Measurements from ENCODE around the gene SORL1.

Gene SORL1

GRCh38 chr11:121589946-121590537 lies 137.9 kb downstream of the SORL1 start:
- DNase-seq: peak; percentile 90

DNA sequence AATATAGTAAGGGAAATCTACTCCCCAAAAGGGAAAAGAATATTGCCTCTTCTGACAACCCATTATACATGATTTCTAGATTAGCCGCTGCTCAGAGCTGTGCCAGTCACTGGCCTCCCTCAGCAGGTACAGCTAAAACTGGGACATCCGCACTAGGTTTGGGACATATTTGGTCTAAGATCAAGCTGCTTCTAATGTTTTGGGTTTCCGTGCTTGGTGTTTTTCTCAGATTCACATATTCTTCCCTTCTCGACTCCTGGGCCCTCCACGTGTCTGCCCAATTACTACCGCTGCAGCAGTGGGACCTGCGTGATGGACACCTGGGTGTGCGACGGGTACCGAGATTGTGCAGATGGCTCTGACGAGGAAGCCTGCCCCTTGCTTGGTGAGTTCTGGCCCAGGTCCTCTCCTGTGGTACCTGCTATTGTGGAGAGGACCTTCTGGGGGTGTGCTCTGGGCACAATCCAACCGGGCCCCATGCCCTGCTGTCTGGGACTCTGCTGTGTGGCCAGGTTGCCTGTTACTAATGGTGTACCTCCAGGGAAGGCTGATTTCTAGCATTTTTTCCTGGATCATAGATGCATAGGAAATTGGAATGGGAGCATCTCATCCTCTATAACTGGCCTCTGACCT lies 138.8 kb downstream of the SORL1 start:
- DNase-seq: no peak

DNA sequence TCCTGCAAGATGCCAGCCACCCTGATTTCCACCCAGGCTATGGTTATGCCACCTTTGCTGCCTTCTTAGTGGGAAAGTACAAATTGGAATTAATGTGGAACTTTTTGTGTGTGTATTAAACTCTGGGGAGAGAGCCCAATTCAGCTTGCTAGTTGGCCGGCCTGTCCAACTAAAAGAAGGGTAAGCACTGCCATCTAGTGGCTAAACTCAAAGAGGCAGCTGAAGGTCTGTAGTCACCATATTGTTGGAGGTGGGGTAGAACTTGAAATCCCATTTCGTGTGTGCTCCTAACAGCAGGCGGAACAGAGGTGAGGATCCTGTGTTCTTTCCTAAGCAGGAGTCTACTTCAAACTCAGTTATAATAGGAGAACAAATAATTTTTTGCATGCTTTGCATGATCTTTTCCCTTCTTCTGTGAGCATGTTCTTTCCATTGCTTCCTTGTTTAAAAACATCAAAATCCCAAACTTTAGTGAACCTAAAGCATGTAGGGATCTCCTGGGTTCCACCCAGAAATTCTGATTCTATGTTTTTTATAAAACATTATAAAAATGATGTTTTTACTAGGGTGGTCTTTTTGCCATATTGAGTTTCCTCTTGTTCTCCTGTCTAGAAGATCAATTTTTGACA lies 139.4 kb downstream of the SORL1 start:
- DNase-seq: peak; percentile 77

DNA sequence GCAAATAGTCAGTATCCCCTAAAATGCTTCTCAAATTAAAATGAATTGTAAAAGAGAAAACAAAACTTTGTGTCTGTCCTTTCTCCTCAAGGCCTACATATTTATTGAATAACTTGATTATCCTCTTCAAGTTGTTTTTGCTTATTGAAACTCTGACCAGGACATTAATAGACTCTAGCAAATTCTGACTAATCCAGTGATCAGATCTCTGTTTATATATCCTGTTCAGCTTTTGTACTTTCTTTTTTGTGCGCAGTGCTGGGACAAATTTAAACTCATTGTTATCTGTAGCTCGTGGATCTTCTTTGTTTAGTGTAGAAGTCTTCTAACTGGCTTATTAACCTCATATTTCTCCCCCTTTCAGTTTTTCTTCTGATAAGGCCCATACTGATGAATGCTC lies 140.6 kb downstream of the SORL1 start:
- DNase-seq: no peak

DNA sequence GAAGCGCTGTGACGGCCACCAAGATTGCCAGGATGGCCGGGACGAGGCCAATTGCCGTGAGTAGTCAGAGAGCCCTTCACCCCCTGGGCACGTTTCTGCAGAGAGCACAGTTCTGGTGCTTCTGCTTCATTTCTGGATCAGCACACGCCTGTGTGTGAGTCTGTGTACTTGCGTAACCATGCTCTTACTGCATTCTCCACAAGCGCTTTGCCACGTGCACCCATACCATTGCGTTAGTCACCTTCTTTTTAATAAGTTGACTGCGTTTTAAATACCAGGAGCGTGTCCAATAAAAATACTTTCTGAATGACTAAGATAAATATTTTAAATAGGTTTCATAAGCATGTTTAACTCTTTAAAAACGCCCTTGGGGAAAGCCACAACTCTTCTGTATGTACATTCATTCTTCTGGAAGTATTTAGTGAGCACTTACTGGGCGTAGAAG lies 143.6 kb downstream of the SORL1 start:
- DNase-seq: peak; percentile 30

- DNase-seq: no peak
These were observed 144.4 kb downstream of the SORL1 start for GRCh38 chr11:121596195-121597155.

DNA sequence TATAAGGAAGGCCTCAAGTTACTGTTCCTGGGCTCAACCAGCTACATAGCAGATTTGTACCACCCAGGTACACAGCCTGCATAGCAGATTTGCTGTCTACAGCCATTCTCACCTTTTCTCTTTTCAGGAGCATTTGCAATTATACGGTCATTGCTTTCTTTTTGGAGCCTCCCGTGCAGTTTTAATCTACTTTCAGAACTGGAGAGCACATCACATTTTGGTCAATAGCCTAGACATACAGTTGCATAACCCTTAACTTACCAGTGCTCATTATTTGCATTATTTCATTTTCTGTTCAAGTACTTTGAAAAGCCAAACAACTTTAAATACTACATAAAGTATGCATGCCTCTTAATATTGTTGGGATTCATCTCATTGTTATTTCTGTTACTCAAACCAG lies 151.2 kb downstream of the SORL1 start:
- no peak for DNase-seq

DNA sequence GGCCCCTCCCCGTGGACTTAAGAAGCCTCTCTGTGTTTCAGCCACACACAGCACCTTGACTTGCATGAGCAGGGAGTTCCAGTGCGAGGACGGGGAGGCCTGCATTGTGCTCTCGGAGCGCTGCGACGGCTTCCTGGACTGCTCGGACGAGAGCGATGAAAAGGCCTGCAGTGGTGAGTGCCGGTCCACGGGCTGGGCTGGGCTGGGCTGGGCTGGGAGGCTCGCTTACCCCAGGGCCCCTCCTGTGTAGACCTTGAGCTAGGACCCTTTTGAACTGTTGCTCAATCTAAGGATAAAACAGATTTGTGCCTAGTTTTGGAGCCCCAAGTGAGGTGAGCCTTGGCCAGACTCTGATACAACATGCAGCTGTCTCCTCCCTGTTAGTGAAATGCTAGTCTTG lies 152.0 kb downstream of the SORL1 start:
- DNase-seq: no peak

DNA sequence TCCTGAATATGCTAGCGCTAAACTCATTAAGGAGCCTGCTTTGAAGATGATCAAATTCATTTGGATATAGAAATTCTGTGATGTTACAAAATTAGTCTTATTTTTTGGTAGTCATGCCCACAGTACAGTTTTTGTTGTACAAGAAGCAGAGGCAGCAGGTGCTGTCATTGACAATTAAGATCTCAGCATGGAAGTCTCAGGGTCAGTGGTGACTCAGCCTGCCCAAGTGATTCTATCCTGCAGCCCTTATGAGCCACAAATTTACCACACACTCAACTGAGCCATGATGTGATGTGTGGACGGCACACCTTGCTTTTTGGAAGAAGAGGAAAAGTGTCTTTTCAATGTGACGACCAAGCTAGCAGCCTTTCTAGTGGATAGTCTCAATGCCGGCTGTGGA lies 154.2 kb downstream of the SORL1 start:
- no peak for DNase-seq

- DNase-seq: no peak
These were observed 155.2 kb downstream of the SORL1 start for GRCh38 chr11:121607341-121607740.

- DNase-seq: no peak
These were observed 156.5 kb downstream of the SORL1 start for GRCh38 chr11:121608545-121609098.

DNA sequence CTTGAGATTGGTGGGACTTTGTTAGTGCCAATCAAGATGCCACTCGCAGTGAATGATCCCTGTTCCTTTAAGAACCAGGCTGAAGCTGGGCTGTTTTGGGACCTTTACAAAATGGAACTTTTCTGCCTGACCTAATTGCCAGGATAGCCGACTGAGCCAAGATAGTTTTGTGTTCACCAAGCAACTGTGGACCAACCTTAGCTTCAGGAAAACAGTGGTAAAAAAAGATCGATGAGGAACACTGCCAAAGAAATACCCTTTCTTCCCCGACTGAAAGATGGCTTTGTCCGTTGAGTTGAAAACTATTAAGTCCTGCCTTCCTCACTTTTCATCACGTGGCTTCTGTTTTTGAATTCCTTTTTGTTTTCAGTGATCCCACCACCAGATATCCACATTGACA lies 158.6 kb downstream of the SORL1 start:
- DNase-seq: no peak

GRCh38 chr11:121611242-121611641 lies 159.1 kb downstream of the SORL1 start:
- DNase-seq: no peak

DNA sequence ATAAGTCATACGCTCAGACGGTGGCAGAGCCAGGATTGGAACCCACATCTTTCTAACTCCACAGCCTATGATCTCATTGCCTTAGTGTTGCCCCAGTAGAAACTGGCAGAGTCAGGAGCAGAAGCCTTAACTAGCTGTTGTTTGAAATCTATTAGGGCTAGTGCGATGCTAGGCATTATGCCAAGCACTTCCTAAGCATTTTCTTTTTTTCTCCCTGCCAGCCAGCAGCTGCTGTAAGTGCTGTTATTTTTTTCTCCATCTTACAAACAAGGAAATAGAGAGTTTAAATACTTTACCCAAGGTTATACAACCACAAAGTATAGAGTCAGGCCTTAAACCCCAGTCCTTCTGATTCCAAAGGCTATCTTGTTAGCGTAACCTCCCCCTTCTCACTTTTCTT lies 161.6 kb downstream of the SORL1 start:
- no peak for DNase-seq

GRCh38 chr11:121614636-121615240 lies 162.6 kb downstream of the SORL1 start:
- DNase-seq: peak; percentile 14

DNA sequence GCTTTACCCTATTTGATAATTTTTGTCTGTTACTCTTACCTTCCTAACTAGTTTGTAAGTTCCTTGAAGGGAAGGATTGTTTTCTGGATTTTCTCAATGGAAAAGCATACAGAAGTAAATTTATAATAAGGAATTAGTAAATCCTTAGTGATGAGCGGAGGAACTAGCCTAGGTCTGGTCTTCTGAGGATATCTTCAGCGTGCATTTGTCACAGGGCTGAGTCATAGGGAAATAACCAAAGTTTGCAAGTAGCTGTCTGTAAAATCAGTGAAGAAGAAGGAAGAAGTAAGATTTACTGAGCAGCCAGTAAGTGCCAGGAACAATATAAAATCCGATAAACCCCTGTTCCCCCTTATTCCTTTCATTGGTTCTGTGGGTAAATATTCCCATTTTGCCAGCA lies 163.4 kb downstream of the SORL1 start:
- DNase-seq: peak; percentile 69

GRCh38 chr11:121618516-121618915 lies 166.4 kb downstream of the SORL1 start:
- no peak for DNase-seq

DNA sequence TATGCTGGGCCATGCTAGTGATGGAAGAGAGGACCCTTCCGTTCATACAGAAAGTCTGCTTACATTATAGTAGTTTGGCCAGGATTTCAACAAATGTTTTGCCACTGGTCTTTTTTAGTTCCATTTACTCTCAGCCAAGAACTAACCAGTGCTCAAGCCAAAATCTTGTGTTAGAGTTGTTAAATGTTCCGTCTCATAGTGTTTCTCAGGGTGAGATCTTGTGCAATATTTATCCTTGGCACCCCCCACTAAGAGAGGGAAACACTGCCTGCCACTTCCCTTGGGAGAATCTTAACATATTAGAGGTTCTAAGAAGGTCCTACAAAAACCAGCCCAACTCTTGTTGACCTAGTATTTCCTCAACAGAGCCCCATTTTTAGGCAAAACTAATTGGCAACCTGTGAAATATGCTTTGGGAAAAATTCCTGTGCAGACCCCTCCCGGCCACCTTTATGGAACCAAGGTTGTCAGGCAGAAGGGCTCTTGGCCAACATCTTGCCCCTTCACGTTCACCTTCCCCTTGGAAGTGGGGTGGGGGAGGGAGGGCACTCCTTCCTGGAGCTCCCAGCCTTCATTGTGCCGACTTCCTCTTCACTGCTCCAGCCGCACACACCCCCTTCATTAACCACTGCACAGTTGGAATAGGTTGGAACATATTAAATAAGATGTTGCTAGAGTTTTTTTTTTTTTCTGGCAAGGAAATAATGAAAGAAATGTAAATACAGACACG lies 173.8 kb downstream of the SORL1 start:
- no peak for DNase-seq

GRCh38 chr11:121626507-121626875 lies 174.4 kb downstream of the SORL1 start:
- no peak for DNase-seq

DNA sequence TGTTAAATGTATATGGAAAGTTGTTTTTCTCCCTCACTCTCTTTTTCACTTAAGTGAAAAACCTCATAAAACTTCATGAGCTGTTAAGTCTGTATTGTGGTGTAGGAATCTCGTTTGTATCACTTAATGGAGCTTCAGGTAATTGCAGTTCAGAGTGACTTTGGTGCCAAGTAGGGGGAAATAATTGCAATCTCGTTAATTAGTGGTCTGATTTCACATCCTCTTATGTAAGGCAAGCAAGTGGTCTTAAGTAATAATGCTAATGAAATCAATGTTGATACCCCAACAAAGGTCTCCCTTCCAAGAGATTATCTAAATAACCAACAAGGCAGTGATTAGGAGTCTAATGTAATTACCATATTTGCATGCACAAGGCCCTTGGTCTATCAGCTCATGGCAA lies 174.9 kb downstream of the SORL1 start:
- DNase-seq: no peak

DNA sequence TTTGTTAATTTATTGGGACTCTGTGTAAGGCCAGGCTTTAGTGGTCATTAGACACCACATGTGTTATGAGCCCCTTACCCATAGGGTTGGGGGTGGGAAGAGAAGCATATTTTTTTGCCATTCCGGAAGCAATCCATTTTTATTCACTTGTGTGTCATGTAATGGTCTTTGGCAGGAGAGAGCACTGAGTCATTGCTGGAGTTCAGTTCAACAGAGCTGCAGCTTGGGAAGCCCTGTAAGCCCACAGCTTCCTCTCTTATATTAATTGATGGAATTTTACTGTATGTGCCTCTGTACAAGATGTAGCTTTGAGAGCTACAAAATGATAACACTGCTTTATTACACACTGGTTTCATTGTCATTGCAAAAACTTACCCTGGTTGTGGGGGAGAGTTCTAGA lies 177.9 kb downstream of the SORL1 start:
- no peak for DNase-seq

GRCh38 chr11:121631456-121631855 lies 179.3 kb downstream of the SORL1 start:
- no peak for DNase-seq
